Activated naive CD8-positive, alpha-beta T cell treated with anti-CD3 and anti-CD28 coated beads for 36 hours (primary cell): ENCODE measurements around the gene NCAPD3. TPM values are rescaled to one million over a fixed set of nuclear protein-coding genes. Genes with fewer than 3 reads are reported as not detected.

Source experiments
- DNase-seq: peaks from one replicate; pipeline ENCODE4 v3.0.0; 2021
- H3K27ac Mint-ChIP-seq: one replicate; pipeline ENCODE4 v1.8.0; 2022; ENCODE audit warnings: mild to moderate bottlenecking, moderate library complexity, mixed read lengths
- H3K27me3 Mint-ChIP-seq: one replicate; pipeline ENCODE4 v1.8.0; 2022; ENCODE audit warnings: mild to moderate bottlenecking, mixed read lengths
- H3K36me3 Mint-ChIP-seq: one replicate; pipeline ENCODE4 v1.8.0; 2021; ENCODE audit warnings: mild to moderate bottlenecking, mixed read lengths
- H3K4me1 Mint-ChIP-seq: one replicate; pipeline ENCODE4 v1.8.0; 2021; ENCODE audit warnings: mixed read lengths
- H3K4me3 Mint-ChIP-seq: one replicate; pipeline ENCODE4 v1.8.0; 2022; ENCODE audit warnings: mild to moderate bottlenecking, moderate library complexity, mixed read lengths
- H3K9me3 Mint-ChIP-seq: one replicate; pipeline ENCODE4 v1.8.0; 2022; ENCODE audit warnings: mixed read lengths
- total RNA-seq, 2 experiments: library from RNA; stranded (reverse); gene quantifications; one replicate each; pipeline ENCODE4 v1.2.3, GENCODE V29; 2021

NCAPD3 gene
- total RNA-seq, 2 experiments from 2014 or later = 93.4 to 96.7 TPM

DNA sequence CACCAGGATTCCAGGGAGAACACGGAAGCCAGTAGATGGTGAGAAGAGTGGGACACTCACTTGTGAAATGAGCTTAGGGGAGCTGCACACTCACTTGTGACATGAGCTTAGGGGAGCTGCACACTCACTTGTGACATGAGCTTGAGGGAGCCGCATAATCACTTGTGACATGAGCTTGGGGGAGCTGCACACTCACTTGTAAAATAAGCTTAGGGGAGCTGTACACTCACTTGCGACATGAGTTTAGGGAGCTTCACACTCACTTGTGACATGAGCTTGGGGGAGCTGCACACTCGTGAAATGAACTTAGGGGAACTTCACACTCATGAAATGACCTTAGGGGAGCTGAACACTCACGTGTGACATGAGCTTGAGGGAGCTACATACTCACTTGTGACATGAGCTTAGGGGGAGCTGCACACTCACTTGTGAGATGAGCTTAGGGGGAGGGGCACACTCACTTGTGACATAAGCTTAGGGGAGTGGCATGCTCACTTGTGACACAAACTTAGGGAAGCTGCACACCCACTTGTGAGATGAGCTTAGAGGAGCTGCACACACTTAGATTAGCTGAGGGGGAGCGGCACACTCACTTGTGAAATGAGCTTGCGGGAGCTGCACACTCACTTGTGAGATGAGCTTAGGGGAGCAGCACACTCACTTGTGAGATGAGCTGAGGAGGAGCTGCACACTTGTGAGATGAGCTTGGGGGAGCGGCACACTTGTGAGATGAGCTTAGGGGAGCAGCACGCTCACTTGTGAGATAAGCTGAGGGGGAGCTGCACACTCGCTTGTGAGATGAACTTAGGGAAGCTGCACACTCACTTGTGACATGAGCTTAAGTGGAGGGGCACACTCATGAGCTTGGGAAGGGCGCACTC is 59.0 kb downstream of the NCAPD3 start:
- Mint-ChIP-seq H3K36me3 (peaks cover 41% of the 10 kb centered on the region), H3K27me3 (no peaks in the 10 kb centered on the region), H3K27ac (no peak overlapping the region), H3K4me1 (no peaks in the 10 kb centered on the region), H3K4me3 (no peak overlapping the region), H3K9me3 (no peaks in the 10 kb centered on the region)
- DNase-seq = no peak

- Mint-ChIP-seq H3K27ac (no peak overlapping the region), H3K4me3 (no peak overlapping the region), H3K4me1 (no peaks in the 10 kb centered on the region)
These were observed 64.1 kb downstream of the NCAPD3 start for GRCh38 chr11:134159652-134160051.

DNA sequence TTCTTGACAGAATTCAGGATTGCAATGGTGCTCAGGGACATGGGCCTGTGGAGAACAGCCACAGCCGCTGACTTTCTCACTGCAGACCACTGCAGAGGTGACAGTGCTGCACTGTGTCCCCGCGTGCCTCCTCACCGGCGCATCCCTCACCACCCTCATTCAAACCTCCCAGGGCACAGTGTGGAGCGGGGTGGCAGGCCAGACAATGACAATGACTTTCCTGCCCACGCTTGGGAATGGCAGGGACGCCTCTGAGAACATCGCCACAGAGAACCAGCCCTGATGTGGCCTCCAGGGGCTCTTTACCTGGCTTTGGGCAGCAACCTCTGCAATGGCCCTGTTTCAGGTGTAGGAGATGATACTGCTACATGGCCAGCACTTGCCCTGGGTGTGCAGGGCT is 65.7 kb downstream of the NCAPD3 start:
- H3K4me1 Mint-ChIP-seq = no peaks in the 10 kb centered on the region
- H3K36me3 Mint-ChIP-seq = peaks cover 15% of the 10 kb centered on the region
- H3K4me3 Mint-ChIP-seq = no peak overlapping the region
- no peak overlapping the region for H3K27ac Mint-ChIP-seq
- DNase-seq = no peak
- H3K9me3 Mint-ChIP-seq = no peaks in the 10 kb centered on the region
- no peaks in the 10 kb centered on the region for H3K27me3 Mint-ChIP-seq

More at GRCh38 chr11:134159652-134160051, 64.1 kb downstream of the NCAPD3 start:
- Mint-ChIP-seq H3K27me3 (no peaks in the 10 kb centered on the region), H3K36me3 (peaks cover 17% of the 10 kb centered on the region), H3K9me3 (no peaks in the 10 kb centered on the region)
- no peak for DNase-seq

DNA sequence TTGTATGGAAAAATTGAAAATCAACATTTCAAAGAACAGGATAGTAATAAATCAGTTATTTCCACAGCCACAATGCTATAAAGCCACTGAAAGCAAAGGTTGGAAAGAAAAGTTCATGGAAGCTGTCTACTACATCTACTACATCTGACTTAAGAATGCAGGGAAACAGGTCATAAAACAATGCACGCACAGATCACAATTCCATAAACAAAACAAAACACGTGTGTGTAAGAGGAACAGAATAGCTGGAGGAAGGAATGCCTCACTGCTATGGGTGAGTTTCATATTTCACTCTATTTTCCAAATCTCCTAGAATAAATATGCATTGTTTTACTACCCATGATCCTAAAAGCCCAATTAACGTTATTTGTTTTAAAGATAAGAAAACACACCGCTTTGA is 66.3 kb downstream of the NCAPD3 start:
- Mint-ChIP-seq H3K4me1 (no peaks in the 10 kb centered on the region), H3K4me3 (no peak overlapping the region), H3K36me3 (peaks cover 10% of the 10 kb centered on the region), H3K27ac (no peak overlapping the region), H3K27me3 (no peaks in the 10 kb centered on the region), H3K9me3 (no peaks in the 10 kb centered on the region)
- no peak for DNase-seq

DNA sequence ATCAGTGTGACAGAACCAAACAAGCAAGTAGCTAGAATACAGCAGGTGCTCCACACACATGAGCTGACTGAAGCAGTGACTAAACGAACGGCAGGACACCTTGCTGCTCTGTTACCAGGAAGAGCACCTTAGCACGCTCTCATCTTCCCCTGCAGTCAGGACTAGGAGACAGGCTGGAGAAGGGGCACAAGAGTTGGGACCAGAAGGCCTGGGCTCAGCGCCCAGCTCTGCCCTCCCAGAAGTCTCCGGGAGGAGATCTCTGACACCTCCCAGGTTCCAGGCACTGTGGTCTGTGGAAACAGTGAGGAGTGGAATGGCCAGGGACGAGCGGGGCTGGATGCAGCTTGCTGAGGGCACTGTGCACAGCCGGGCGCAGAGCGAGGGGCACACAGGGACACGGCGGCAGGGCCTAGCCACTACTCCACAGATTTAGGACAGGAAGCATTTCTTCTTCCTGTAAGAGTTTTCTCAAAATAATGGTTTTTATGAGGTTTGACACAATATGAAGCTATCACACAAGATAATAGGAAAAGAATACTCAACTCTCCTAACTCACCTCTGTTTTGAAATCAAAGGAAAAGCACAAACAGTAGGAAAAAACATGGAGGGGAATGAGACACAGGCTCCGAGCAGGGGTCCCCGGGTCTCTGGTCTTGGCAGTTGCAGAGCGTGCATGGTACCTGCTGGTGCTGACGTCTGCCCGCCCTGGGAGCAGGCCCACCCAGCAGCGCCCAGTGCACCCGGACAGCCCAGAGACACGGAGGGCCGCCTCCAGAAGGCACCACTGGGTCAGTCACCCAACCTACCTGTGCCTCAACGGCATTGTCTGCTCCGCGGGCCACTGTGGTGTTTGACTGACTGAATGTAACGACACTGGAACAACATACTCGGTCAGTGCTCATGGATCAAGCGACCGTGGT is 67.6 kb downstream of the NCAPD3 start:
- Mint-ChIP-seq H3K27me3 (no peaks in the 10 kb centered on the region), H3K4me1 (no peaks in the 10 kb centered on the region), H3K36me3 (peaks cover 10% of the 10 kb centered on the region), H3K9me3 (no peaks in the 10 kb centered on the region), H3K27ac (no peak overlapping the region), H3K4me3 (no peak overlapping the region)
- no peak for DNase-seq

- no peak for DNase-seq
- no peak overlapping the region for H3K4me3 Mint-ChIP-seq
- no peaks in the 10 kb centered on the region for H3K27me3 Mint-ChIP-seq
- H3K27ac Mint-ChIP-seq = peak overlapping the region; percentile 23
- H3K9me3 Mint-ChIP-seq = no peaks in the 10 kb centered on the region
- H3K36me3 Mint-ChIP-seq = peaks cover 10% of the 10 kb centered on the region
- no peaks in the 10 kb centered on the region for H3K4me1 Mint-ChIP-seq
These were observed 68.3 kb downstream of the NCAPD3 start for GRCh38 chr11:134155456-134155855.

- Mint-ChIP-seq H3K4me3 (no peak overlapping the region), H3K36me3 (peaks cover 8% of the 10 kb centered on the region), H3K9me3 (no peaks in the 10 kb centered on the region), H3K27ac (no peak overlapping the region), H3K4me1 (no peaks in the 10 kb centered on the region), H3K27me3 (no peaks in the 10 kb centered on the region)
- DNase-seq = no peak
These were observed 69.3 kb downstream of the NCAPD3 start for GRCh38 chr11:134154441-134154840.

GRCh38 chr11:134153147-134153905 is 70.4 kb downstream of the NCAPD3 start:
- H3K27ac Mint-ChIP-seq = peak overlapping the region; percentile 69
- peaks cover 8% of the 10 kb centered on the region for H3K36me3 Mint-ChIP-seq
- no peak overlapping the region for H3K4me3 Mint-ChIP-seq
- DNase-seq = no peak
- no peaks in the 10 kb centered on the region for H3K9me3 Mint-ChIP-seq
- H3K4me1 Mint-ChIP-seq = no peaks in the 10 kb centered on the region
- H3K27me3 Mint-ChIP-seq = no peaks in the 10 kb centered on the region

DNA sequence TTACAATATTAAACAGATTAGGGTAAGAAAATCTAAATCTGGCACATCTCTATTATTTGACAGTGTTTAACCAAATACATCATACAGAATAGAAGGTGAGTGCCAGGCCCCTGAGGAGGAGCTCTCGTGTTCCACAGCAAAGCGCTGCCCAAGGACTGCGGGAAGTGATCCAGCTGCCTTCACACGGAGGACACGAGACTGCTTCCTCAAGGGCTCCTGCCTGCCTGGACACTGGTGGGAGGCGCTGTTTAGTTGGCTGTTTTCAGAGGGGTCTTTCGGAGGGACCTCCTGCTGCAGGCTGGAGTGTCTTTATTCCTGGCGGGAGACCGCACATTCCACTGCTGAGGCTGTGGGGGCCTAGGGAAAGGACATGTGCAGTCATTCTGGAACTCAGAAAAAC is 71.1 kb downstream of the NCAPD3 start:
- Mint-ChIP-seq H3K4me1 (no peaks in the 10 kb centered on the region), H3K27me3 (no peaks in the 10 kb centered on the region), H3K4me3 (no peak overlapping the region), H3K36me3 (peaks cover 10% of the 10 kb centered on the region), H3K27ac (no peak overlapping the region), H3K9me3 (no peaks in the 10 kb centered on the region)
- DNase-seq = no peak

DNA sequence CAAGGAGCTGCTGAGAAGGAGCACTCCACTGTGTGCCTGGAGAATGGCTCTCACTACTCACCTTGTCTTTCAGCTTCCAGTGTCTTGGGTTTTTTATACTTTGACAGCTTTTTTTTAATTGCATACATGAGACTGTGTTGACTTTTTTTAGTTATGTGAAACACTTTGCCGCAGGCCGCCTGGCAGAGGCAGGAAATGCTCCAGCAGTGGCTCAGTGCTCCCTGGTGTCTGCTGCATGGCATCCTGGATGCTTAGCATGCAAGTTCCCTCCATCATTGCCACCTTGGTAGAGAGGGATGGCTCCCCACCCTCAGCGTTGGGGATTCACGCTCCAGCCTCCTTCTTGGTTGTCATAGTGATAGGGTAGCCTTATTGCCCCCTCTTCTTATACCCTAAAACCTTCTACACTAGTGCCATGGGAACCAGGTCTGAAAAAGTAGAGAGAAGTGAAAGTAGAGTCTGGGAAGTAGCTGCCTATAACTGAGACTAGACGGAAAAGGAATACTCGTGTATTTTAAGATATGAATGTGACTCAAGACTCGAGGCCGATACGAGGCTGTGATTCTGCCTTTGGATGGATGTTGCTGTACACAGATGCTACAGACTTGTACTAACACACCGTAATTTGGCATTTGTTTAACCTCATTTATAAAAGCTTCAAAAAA is 72.6 kb downstream of the NCAPD3 start:
- Mint-ChIP-seq H3K27ac (peak overlapping the region; percentile 43), H3K4me3 (no peak overlapping the region), H3K36me3 (peaks cover 11% of the 10 kb centered on the region), H3K27me3 (no peaks in the 10 kb centered on the region), H3K4me1 (no peaks in the 10 kb centered on the region), H3K9me3 (no peaks in the 10 kb centered on the region)
- no peak for DNase-seq

GRCh38 chr11:134150195-134150903 is 73.4 kb downstream of the NCAPD3 start:
- no peak overlapping the region for H3K4me3 Mint-ChIP-seq
- no peak for DNase-seq
- H3K4me1 Mint-ChIP-seq = no peaks in the 10 kb centered on the region
- peaks cover 11% of the 10 kb centered on the region for H3K36me3 Mint-ChIP-seq
- H3K27me3 Mint-ChIP-seq = no peaks in the 10 kb centered on the region
- no peaks in the 10 kb centered on the region for H3K9me3 Mint-ChIP-seq
- H3K27ac Mint-ChIP-seq = no peak overlapping the region

DNA sequence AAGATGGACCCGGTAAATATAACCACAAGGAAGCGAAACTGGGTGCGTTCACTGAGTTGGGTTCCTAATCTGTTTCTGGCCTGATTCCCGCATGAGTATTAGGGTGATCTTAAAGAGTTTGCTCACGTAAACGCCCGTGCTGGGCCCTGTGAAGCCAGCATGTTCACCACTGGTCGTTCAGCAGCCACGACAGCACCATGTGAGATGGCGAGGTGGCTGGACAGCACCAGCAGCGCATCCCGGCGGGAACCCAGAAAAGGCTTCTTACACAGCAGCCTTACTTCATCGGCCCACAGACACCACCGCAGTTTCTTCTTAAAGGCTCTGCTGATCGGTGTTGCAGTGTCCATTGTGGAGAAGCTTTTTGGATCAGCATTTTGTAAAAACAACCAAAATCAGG is 74.4 kb downstream of the NCAPD3 start:
- no peaks in the 10 kb centered on the region for H3K9me3 Mint-ChIP-seq
- H3K36me3 Mint-ChIP-seq = peaks cover 9% of the 10 kb centered on the region
- no peak overlapping the region for H3K27ac Mint-ChIP-seq
- H3K4me1 Mint-ChIP-seq = no peaks in the 10 kb centered on the region
- H3K27me3 Mint-ChIP-seq = no peaks in the 10 kb centered on the region
- DNase-seq = no peak
- no peak overlapping the region for H3K4me3 Mint-ChIP-seq

- no peak for DNase-seq
- H3K27me3 Mint-ChIP-seq = no peaks in the 10 kb centered on the region
- no peaks in the 10 kb centered on the region for H3K9me3 Mint-ChIP-seq
- H3K27ac Mint-ChIP-seq = no peak overlapping the region
- H3K36me3 Mint-ChIP-seq = peaks cover 10% of the 10 kb centered on the region
- peaks cover 3% of the 10 kb centered on the region for H3K4me1 Mint-ChIP-seq
- no peak overlapping the region for H3K4me3 Mint-ChIP-seq
These were observed 77.2 kb downstream of the NCAPD3 start for GRCh38 chr11:134146598-134146997.

DNA sequence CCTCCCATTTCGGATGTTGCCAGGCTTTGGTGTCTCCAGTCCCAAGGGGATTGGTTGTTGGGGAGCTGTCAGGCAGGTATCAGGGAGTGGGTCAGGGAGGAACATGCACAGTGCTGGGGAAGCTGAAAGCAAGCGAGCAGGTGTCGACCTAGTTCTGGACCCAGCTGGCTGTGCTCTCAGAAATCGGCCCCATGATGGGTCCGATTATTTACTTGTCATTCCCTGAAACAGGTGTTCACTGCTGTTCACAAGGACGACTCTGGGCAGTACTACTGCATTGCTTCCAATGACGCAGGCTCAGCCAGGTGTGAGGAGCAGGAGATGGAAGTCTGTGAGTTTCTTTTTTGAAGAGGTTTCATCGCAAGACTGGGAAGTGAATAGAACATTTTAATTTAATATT is 78.1 kb downstream of the NCAPD3 start:
- Mint-ChIP-seq H3K36me3 (peaks cover 10% of the 10 kb centered on the region), H3K4me3 (no peak overlapping the region), H3K27me3 (no peaks in the 10 kb centered on the region), H3K27ac (no peak overlapping the region), H3K9me3 (no peaks in the 10 kb centered on the region), H3K4me1 (peaks cover 3% of the 10 kb centered on the region)
- no peak for DNase-seq
